ENCODE measurements around the gene MYO1H.
"Not testable (repeated sequence)": the region's sequence is repeated elsewhere in the genome, so short reads cannot be mapped to it uniquely, and the experiment has no call there.

MYO1H gene

GRCh38 chr12:109394891-109395290 lies 47.2 kb downstream of the MYO1H start:
- H3K4me2 ChIP-seq (ENCODE audit: low read length), result no peak overlapping the region
- TF ChIP-seq CTCF (IDR thresholded peaks at IDR 0.05; ENCODE audit: low read length) (no peak), EZH2 (IDR thresholded peaks at IDR 0.05; ENCODE audit: borderline replicate concordance, low read length) (no peak)
- no peaks in the 10 kb centered on the region for H3K9me2 ChIP-seq (ENCODE audit: low read depth, low read length)
- no peaks in the 10 kb centered on the region for H3K36me3 ChIP-seq (ENCODE audit: insufficient read depth, low read length)
- H3K27me3 ChIP-seq (ENCODE audit: insufficient read depth, low read length), result no peaks in the 10 kb centered on the region
- H3K9me3 ChIP-seq (ENCODE audit: low read length), result no peaks in the 10 kb centered on the region
- H3K4me1 ChIP-seq (ENCODE audit: insufficient read depth, low read length, severe bottlenecking), result no peaks in the 10 kb centered on the region
- no peaks in the 10 kb centered on the region for H3F3A ChIP-seq (ENCODE audit: insufficient read depth, low read length)
- H3K79me2 ChIP-seq (ENCODE audit: insufficient read depth, low read length), result no peaks in the 10 kb centered on the region
- H3K9ac ChIP-seq (ENCODE audit: low read length), result no peak overlapping the region
- H3K27ac ChIP-seq (ENCODE audit: low read depth, low read length, poor library complexity, severe bottlenecking), result no peak overlapping the region
- H3K4me3 ChIP-seq (ENCODE audit: low read depth, low read length, poor library complexity, severe bottlenecking), result no peak overlapping the region
- no peak overlapping the region for H2AFZ ChIP-seq (ENCODE audit: low read length)
- no peaks in the 10 kb centered on the region for H4K20me1 ChIP-seq (ENCODE audit: insufficient read depth, low read length)

GRCh38 chr12:109404841-109405240 lies 57.1 kb downstream of the MYO1H start:
- not testable (repeated sequence) for H4K20me1 ChIP-seq (ENCODE audit: insufficient read depth, low read length); H3K9me2 ChIP-seq (ENCODE audit: low read depth, low read length); H3K4me2 ChIP-seq (ENCODE audit: low read length); H3K27me3 ChIP-seq (ENCODE audit: insufficient read depth, low read length); H3K36me3 ChIP-seq (ENCODE audit: insufficient read depth, low read length); H3K4me3 ChIP-seq (ENCODE audit: low read depth, low read length, poor library complexity, severe bottlenecking); H3K9me3 ChIP-seq (ENCODE audit: low read length); H3K9ac ChIP-seq (ENCODE audit: low read length); H3K4me1 ChIP-seq (ENCODE audit: insufficient read depth, low read length, severe bottlenecking); H3K79me2 ChIP-seq (ENCODE audit: insufficient read depth, low read length); H2AFZ ChIP-seq (ENCODE audit: low read length); H3F3A ChIP-seq (ENCODE audit: insufficient read depth, low read length); H3K27ac ChIP-seq (ENCODE audit: low read depth, low read length, poor library complexity, severe bottlenecking)

- H3K4me1 ChIP-seq (ENCODE audit: insufficient read depth, low read length, severe bottlenecking); H3K9me3 ChIP-seq (ENCODE audit: low read length); H3K9ac ChIP-seq (ENCODE audit: low read length); H3K4me2 ChIP-seq (ENCODE audit: low read length); H3K36me3 ChIP-seq (ENCODE audit: insufficient read depth, low read length); H3K79me2 ChIP-seq (ENCODE audit: insufficient read depth, low read length); H3K9me2 ChIP-seq (ENCODE audit: low read depth, low read length); H2AFZ ChIP-seq (ENCODE audit: low read length); H4K20me1 ChIP-seq (ENCODE audit: insufficient read depth, low read length); H3K27me3 ChIP-seq (ENCODE audit: insufficient read depth, low read length); H3K27ac ChIP-seq (ENCODE audit: low read depth, low read length, poor library complexity, severe bottlenecking); H3K4me3 ChIP-seq (ENCODE audit: low read depth, low read length, poor library complexity, severe bottlenecking); H3F3A ChIP-seq (ENCODE audit: insufficient read depth, low read length): not testable (repeated sequence)
These were observed 58.4 kb downstream of the MYO1H start for GRCh38 chr12:109406147-109406546.

GRCh38 chr12:109418848-109419480 lies 71.3 kb downstream of the MYO1H start:
- Histone ChIP-seq H3K9ac (ENCODE audit: low read length) (no peak overlapping the region), H3K27me3 (ENCODE audit: insufficient read depth, low read length) (no peaks in the 10 kb centered on the region), H3F3A (ENCODE audit: insufficient read depth, low read length) (no peaks in the 10 kb centered on the region), H3K4me1 (ENCODE audit: insufficient read depth, low read length, severe bottlenecking) (no peaks in the 10 kb centered on the region), H4K20me1 (ENCODE audit: insufficient read depth, low read length) (no peaks in the 10 kb centered on the region), H3K27ac (ENCODE audit: low read depth, low read length, poor library complexity, severe bottlenecking) (no peak overlapping the region), H3K9me3 (ENCODE audit: low read length) (no peaks in the 10 kb centered on the region), H2AFZ (ENCODE audit: low read length) (no peak overlapping the region), H3K36me3 (ENCODE audit: insufficient read depth, low read length) (no peaks in the 10 kb centered on the region), H3K4me3 (ENCODE audit: low read depth, low read length, poor library complexity, severe bottlenecking) (no peak overlapping the region), H3K79me2 (ENCODE audit: insufficient read depth, low read length) (no peaks in the 10 kb centered on the region), H3K4me2 (ENCODE audit: low read length) (no peak overlapping the region), H3K9me2 (ENCODE audit: low read depth, low read length) (no peaks in the 10 kb centered on the region)
- TF ChIP-seq EZH2 (IDR thresholded peaks at IDR 0.05; ENCODE audit: borderline replicate concordance, low read length) (no peak), CTCF (IDR thresholded peaks at IDR 0.05; ENCODE audit: low read length) (no peak)
